H9 (cell line): ENCODE measurements around the gene S100A8. TPM values are rescaled to one million over a fixed set of nuclear protein-coding genes. Genes with fewer than 3 reads are reported as not detected.
"Not testable (repeated sequence)": the region's sequence is repeated elsewhere in the genome, so short reads cannot be mapped to it uniquely, and the experiment has no call there.

Experiments used
- DNase-seq: peaks from one replicate; pipeline ENCODE4 v3.0.0-alpha.2; 2017
- H2AFZ ChIP-seq: one replicate; pipeline ENCODE4 v1.6.1; 2013; ENCODE audit warnings: mild to moderate bottlenecking, low read length, control low read depth, moderate library complexity
- H2AK5ac ChIP-seq: 2 replicates; pipeline ENCODE4 v1.6.1; 2013; ENCODE audit warnings: low read length, control low read depth, mixed read lengths; ENCODE audit not compliant: insufficient read length
- H2BK120ac ChIP-seq: one replicate; pipeline ENCODE4 v1.6.1; 2013; ENCODE audit warnings: low read depth, mild to moderate bottlenecking, low read length, control low read depth, inconsistent platforms; ENCODE audit not compliant: poor library complexity, severe bottlenecking
- H2BK12ac ChIP-seq: 2 replicates; pipeline ENCODE4 v1.6.1; 2013; ENCODE audit warnings: low read length, control low read depth, mixed read lengths, low read depth; ENCODE audit not compliant: insufficient read length
- H2BK15ac ChIP-seq: 2 replicates; pipeline ENCODE4 v1.6.1; 2013; ENCODE audit warnings: low read depth, low read length, control low read depth
- H2BK20ac ChIP-seq: one replicate; pipeline ENCODE4 v1.6.1; 2013; ENCODE audit warnings: low read depth, mild to moderate bottlenecking, low read length, control low read depth, inconsistent platforms; ENCODE audit not compliant: poor library complexity, severe bottlenecking
- H2BK5ac ChIP-seq: 2 replicates; pipeline ENCODE4 v1.6.1; 2013; ENCODE audit warnings: low read length, control low read depth, mixed read lengths; ENCODE audit not compliant: insufficient read length
- H3K14ac ChIP-seq: 2 replicates; pipeline ENCODE4 v1.6.1; 2013; ENCODE audit warnings: low read length, control low read depth; ENCODE audit not compliant: insufficient read depth
- H3K18ac ChIP-seq: 2 replicates; pipeline ENCODE4 v1.6.1; 2013; ENCODE audit warnings: low read depth, mild to moderate bottlenecking, mixed read lengths, low read length, control low read depth; ENCODE audit not compliant: insufficient read length
- H3K23ac ChIP-seq: 2 replicates; pipeline ENCODE4 v1.6.1; 2013; ENCODE audit warnings: low read length, control low read depth, mixed read lengths, low read depth; ENCODE audit not compliant: insufficient read length
- H3K23me2 ChIP-seq: 2 replicates; pipeline ENCODE4 v1.6.1; 2013; ENCODE audit warnings: low read depth, mild to moderate bottlenecking, mixed read lengths, low read length, control low read depth; ENCODE audit not compliant: insufficient read length, poor library complexity, severe bottlenecking
- H3K27ac ChIP-seq: 2 replicates; pipeline ENCODE4 v1.5.1; 2013; ENCODE audit warnings: low read length, control low read depth, mixed read lengths, low read depth; ENCODE audit not compliant: insufficient read length
- H3K27me3 ChIP-seq: 2 replicates; pipeline ENCODE4 v1.6.1; 2013; ENCODE audit warnings: low read length, control low read depth, inconsistent platforms; ENCODE audit not compliant: insufficient read depth
- H3K4ac ChIP-seq: 2 replicates; pipeline ENCODE4 v1.6.1; 2013; ENCODE audit warnings: low read depth, mild to moderate bottlenecking, control low read depth, inconsistent platforms, low read length, moderate library complexity
- H3K4me1 ChIP-seq: 2 replicates; pipeline ENCODE4 v1.6.1; 2013; ENCODE audit warnings: low read length, control low read depth, inconsistent platforms; ENCODE audit not compliant: insufficient read depth
- H3K4me2 ChIP-seq: 2 replicates; pipeline ENCODE4 v1.6.1; 2013; ENCODE audit warnings: low read length, control low read depth, mixed read lengths; ENCODE audit not compliant: insufficient read length, insufficient read depth
- H3K56ac ChIP-seq: 2 replicates; pipeline ENCODE4 v1.6.1; 2013; ENCODE audit warnings: low read depth, mild to moderate bottlenecking, mixed read lengths, low read length, control low read depth; ENCODE audit not compliant: insufficient read length
- H3K79me1 ChIP-seq: 2 replicates; pipeline ENCODE4 v1.6.1; 2013; ENCODE audit warnings: low read depth, mild to moderate bottlenecking, moderate library complexity, low read length, control low read depth, inconsistent platforms; ENCODE audit not compliant: insufficient read depth, poor library complexity, severe bottlenecking
- H3K79me2 ChIP-seq: 2 replicates; pipeline ENCODE4 v1.6.1; 2013; ENCODE audit warnings: low read length, control low read depth, inconsistent platforms; ENCODE audit not compliant: insufficient read depth
- H3K9ac ChIP-seq: 2 replicates; pipeline ENCODE4 v1.6.1; 2013; ENCODE audit warnings: low read length, control low read depth, mixed read lengths; ENCODE audit not compliant: insufficient read length; ENCODE audit errors: extremely low read depth
- H3K9me3 ChIP-seq: one replicate; pipeline ENCODE4 v1.6.1; 2013; ENCODE audit warnings: low read depth, low read length, inconsistent platforms; ENCODE audit not compliant: control insufficient read depth
- H3T11ph ChIP-seq: one replicate; pipeline ENCODE4 v1.6.1; 2013; ENCODE audit warnings: mild to moderate bottlenecking, low read length, control low read depth, inconsistent platforms
- H4K20me1 ChIP-seq: one replicate; pipeline ENCODE4 v1.6.1; 2013; ENCODE audit not compliant: control insufficient read depth, insufficient read length, insufficient read depth
- H4K5ac ChIP-seq: 2 replicates; pipeline ENCODE4 v1.6.1; 2013; ENCODE audit warnings: low read depth, mild to moderate bottlenecking, mixed read lengths, low read length, control low read depth; ENCODE audit not compliant: insufficient read length
- H4K8ac ChIP-seq: replicated peaks from 2 replicates; pipeline ENCODE4 v1.6.1; 2013; ENCODE audit warnings: low read length, control low read depth, mixed read lengths, low read depth; ENCODE audit not compliant: insufficient read length
- H4K91ac ChIP-seq: 2 replicates; pipeline ENCODE4 v1.6.1; 2013; ENCODE audit warnings: low read depth, mild to moderate bottlenecking, moderate library complexity, mixed read lengths, low read length, control low read depth; ENCODE audit not compliant: insufficient read length
- H3K27ac Mint-ChIP-seq, 3 experiments: 2 replicates in 2 of 3; 3 replicates in 1 of 3; pipeline ENCODE4 v1.8.0; 2020 to 2021; ENCODE audit warnings: mixed read lengths in 3 of 3, mild to moderate bottlenecking in 1 of 3, moderate library complexity in 1 of 3
- H3K27me3 Mint-ChIP-seq: 2 replicates; pipeline ENCODE4 v1.8.0; 2021; ENCODE audit warnings: low read depth, mild to moderate bottlenecking, moderate library complexity, mixed read lengths
- H3K36me3 Mint-ChIP-seq, 3 experiments: 2 replicates in 2 of 3; 3 replicates in 1 of 3; pipeline ENCODE4 v1.8.0; 2020 to 2021; ENCODE audit warnings: low read depth in 3 of 3, mixed read lengths in 3 of 3; ENCODE audit not compliant: insufficient read depth in 1 of 3
- H3K4me1 Mint-ChIP-seq, 2 experiments: 2 replicates each; pipeline ENCODE4 v1.8.0; 2020; ENCODE audit warnings: mixed read lengths in 2 of 2
- H3K4me3 Mint-ChIP-seq, 2 experiments: 2 replicates in 1 of 2; 3 replicates in 1 of 2; pipeline ENCODE4 v1.8.0; 2020 to 2021; ENCODE audit warnings: mild to moderate bottlenecking in 2 of 2, mixed read lengths in 2 of 2, moderate library complexity in 1 of 2
- H3K9me3 Mint-ChIP-seq, 2 experiments: 2 replicates in 1 of 2; 3 replicates in 1 of 2; pipeline ENCODE4 v1.8.0; 2020; ENCODE audit warnings: mild to moderate bottlenecking in 2 of 2, mixed read lengths in 2 of 2, moderate library complexity in 1 of 2
- CTCF ChIP-seq: fragments of 200-600 bp; sonication (generic); conservative IDR thresholded peaks from 3 replicates; pipeline ENCODE4 v1.8.0; 2021; ENCODE audit warnings: antibody characterized with exemption, mild to moderate bottlenecking
- WGBS: extraction: QIAGEN DNeasy Blood & Tissue Kit; methylation state at CpG from one replicate; pipeline ENCODE4 v1.1.7; 2013; ENCODE audit warnings: missing lambda C conversion rate, low lambda C conversion rate, mixed read lengths; ENCODE audit not compliant: insufficient read length; ENCODE audit errors: extremely low coverage; 5-methylcytosine and 5-hydroxymethylcytosine counted together
- total RNA-seq: library from RNA; stranded (reverse); gene quantifications from 2 replicates; pipeline ENCODE4 v1.2.1, GENCODE V29; 2021

Gene S100A8
- total RNA-seq, 1 experiment from 2014 or later, result not detected

GRCh38 chr1:153347856-153348255, 43.0 kb downstream of the S100A8 start:
- no peak overlapping the region for H3K4me3 Mint-ChIP-seq
- no CpG with 5 or more reads among the region's 7 CpGs for WGBS
- H3K27me3 ChIP-seq, result no peaks in the 10 kb centered on the region
- no peak for DNase-seq
- no peak overlapping the region for H3K4ac ChIP-seq
- H3K4me1 ChIP-seq, result no peaks in the 10 kb centered on the region
- H3K79me2 ChIP-seq, result no peaks in the 10 kb centered on the region
- no peaks in the 10 kb centered on the region; a peak in 1 of 7 replicates for H3K36me3 Mint-ChIP-seq
- H2BK120ac ChIP-seq, result no peak overlapping the region
- H3K9me3 Mint-ChIP-seq, result no peaks in the 10 kb centered on the region
- no peak overlapping the region for H3K27ac ChIP-seq
- no peak overlapping the region for H3K14ac ChIP-seq
- no peak overlapping the region for H2AK5ac ChIP-seq
- H3K23ac ChIP-seq, result no peak overlapping the region
- no peak overlapping the region for H3K9ac ChIP-seq
- H2BK20ac ChIP-seq, result no peak overlapping the region
- H4K5ac ChIP-seq, result no peak overlapping the region
- H3K27me3 Mint-ChIP-seq, result peaks cover 32% of the 10 kb centered on the region
- no peak overlapping the region for H3K18ac ChIP-seq
- H3K23me2 ChIP-seq, result no peaks in the 10 kb centered on the region
- no peaks in the 10 kb centered on the region for H4K20me1 ChIP-seq
- no peak overlapping the region for H2BK15ac ChIP-seq
- no peak overlapping the region for H4K91ac ChIP-seq
- H2BK5ac ChIP-seq, result no peak overlapping the region
- H2AFZ ChIP-seq, result no peak overlapping the region
- H3T11ph ChIP-seq, result no peak overlapping the region
- H3K9me3 ChIP-seq, result no peaks in the 10 kb centered on the region
- H3K4me1 Mint-ChIP-seq, result peaks cover 0 to 5% of the 10 kb centered on the region in 2 experiments; a peak in 2 of 4 replicates
- H4K8ac ChIP-seq, result no peak overlapping the region
- no peak for TF ChIP-seq CTCF
- H3K27ac Mint-ChIP-seq, result no peak overlapping the region; a peak in 1 of 7 replicates
- H3K79me1 ChIP-seq, result no peaks in the 10 kb centered on the region
- H2BK12ac ChIP-seq, result no peak overlapping the region
- H3K56ac ChIP-seq, result no peak overlapping the region
- no peak overlapping the region for H3K4me2 ChIP-seq

GRCh38 chr1:153347049-153347448, 43.8 kb downstream of the S100A8 start:
- not testable (repeated sequence) for H4K8ac ChIP-seq, H3K9ac ChIP-seq, H2BK5ac ChIP-seq, H4K91ac ChIP-seq, H3K79me2 ChIP-seq, H4K5ac ChIP-seq, H2BK20ac ChIP-seq, H3K23me2 ChIP-seq, H3K14ac ChIP-seq, H2AFZ ChIP-seq, H3K23ac ChIP-seq, H3K4me2 ChIP-seq, H3K27ac ChIP-seq, H3K56ac ChIP-seq, H3K4me3 Mint-ChIP-seq, H3K27me3 ChIP-seq, H3K9me3 ChIP-seq, H2BK15ac ChIP-seq, H2BK120ac ChIP-seq, H3K27ac Mint-ChIP-seq, H3T11ph ChIP-seq, H4K20me1 ChIP-seq, H3K79me1 ChIP-seq, H3K4me1 Mint-ChIP-seq, H3K4me1 ChIP-seq, H2AK5ac ChIP-seq, DNase-seq, H3K18ac ChIP-seq, H3K4ac ChIP-seq, H3K36me3 Mint-ChIP-seq, H3K9me3 Mint-ChIP-seq, H2BK12ac ChIP-seq
- WGBS, result no CpG with 5 or more reads among the region's 14 CpGs
- H3K27me3 Mint-ChIP-seq, result peaks cover 36% of the 10 kb centered on the region
